ENCODE data around the gene ZBED4. TPM values are rescaled to one million over a fixed set of nuclear protein-coding genes. Genes with fewer than 3 reads are reported as not detected.
"Not testable (repeated sequence)": the region's sequence is repeated elsewhere in the genome, so short reads cannot be mapped to it uniquely, and the experiment has no call there.

Gene ZBED4
- total RNA-seq, 2 experiments from 2014 or later: 13.0 to 13.1 TPM

DNA sequence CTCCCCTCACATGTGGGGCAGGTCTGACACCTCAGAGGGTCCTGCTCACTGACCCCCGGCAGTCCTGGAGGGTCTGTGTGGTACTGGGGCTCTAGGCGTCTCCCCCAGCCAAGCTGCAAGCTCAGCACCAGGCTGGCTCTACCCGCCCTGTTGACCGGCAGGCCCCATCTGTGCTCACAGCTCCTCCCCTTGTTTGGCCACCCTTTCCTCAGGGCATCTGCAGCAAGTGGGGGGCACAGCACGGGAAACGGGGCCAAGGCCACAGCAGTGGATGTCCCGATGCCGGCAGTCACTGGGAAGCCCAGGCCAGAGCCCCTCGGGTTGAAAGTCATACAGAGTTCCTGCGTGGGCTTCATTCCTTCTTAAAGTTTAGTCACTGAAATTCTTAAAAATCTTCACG is 31.9 kb upstream of the ZBED4 start:
- DNase-seq; H3K27me3 Mint-ChIP-seq (ENCODE audit: low read depth); H3K27ac Mint-ChIP-seq; intact Hi-C loops (cut with micrococcal nuclease); H3K9me3 Mint-ChIP-seq; H3K4me3 Mint-ChIP-seq: not testable (repeated sequence)
- Mint-ChIP-seq H3K36me3 (ENCODE audit: low read depth) (peaks cover 30% of the 10 kb centered on the region), H3K4me1 (ENCODE audit: low read depth) (peaks cover 73% of the 10 kb centered on the region)
- CTCF ChIA-PET: interaction anchor here (0.6 to 1.1 kb wide), 3 partner anchors 10 to 60 kb away, joined by 3 to 4 read pairs (median 3); no protein-coding TSS in a partner anchor

DNA sequence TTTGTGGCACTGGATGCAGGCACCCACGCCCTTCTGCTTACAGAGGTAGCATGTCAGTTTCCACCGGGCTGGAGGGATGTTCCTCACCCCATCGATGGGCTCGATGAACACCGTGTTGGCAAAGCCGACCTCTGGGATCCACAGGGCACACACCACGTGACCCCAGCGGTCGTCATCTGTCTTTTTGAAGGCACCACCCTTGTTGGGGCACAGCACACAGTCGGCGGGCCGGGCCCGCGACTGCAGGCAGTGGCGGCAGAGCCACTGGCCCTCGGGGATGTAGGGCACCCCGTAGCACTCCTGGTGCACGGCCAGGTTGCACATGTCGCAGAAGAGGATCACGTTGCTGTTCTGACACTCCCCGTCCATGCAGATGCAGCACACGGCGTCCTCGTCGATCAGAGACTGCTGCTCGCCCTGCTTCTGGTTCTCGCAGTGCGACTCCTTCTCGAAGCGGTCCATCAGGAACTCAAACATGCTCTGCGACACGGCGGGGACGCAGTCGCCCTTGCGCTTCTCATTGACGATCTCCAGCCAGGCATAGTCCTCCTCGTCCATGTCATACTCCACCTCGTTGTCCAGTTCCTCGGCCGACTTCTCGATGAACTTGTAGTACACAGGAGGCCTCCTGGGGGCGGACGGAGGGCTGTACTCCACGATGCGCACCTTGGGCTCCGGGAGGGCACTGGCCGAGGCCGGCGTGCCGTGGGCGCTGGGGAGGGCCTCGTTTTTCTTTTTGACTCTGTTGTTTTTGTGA is 30.2 kb upstream of the ZBED4 start:
- Mint-ChIP-seq H3K36me3 (ENCODE audit: low read depth) (peaks cover 25% of the 10 kb centered on the region), H3K4me3 (no peak overlapping the region)

GRCh38 chr22:49824185-49824925 is 29.3 kb upstream of the ZBED4 start:
- CTCF ChIA-PET: no interaction called here
- H3K4me1 Mint-ChIP-seq (ENCODE audit: low read depth): peaks cover 59% of the 10 kb centered on the region
- H3K27me3 Mint-ChIP-seq (ENCODE audit: low read depth): no peaks in the 10 kb centered on the region
- peak overlapping the region; percentile 4 for H3K4me3 Mint-ChIP-seq
- H3K9me3 Mint-ChIP-seq: no peaks in the 10 kb centered on the region
- intact Hi-C loops (cut with micrococcal nuclease): no loop called here
- no peak overlapping the region for H3K27ac Mint-ChIP-seq
- DNase-seq: no peak
- H3K36me3 Mint-ChIP-seq (ENCODE audit: low read depth): peaks cover 23% of the 10 kb centered on the region

More for the DNA sequence above, 30.2 kb upstream of the ZBED4 start:
- H3K27me3 Mint-ChIP-seq (ENCODE audit: low read depth): no peaks in the 10 kb centered on the region
- no peak overlapping the region for H3K27ac Mint-ChIP-seq
- CTCF ChIA-PET: no interaction called here
- intact Hi-C loops (cut with micrococcal nuclease): no loop called here
- peaks cover 57% of the 10 kb centered on the region for H3K4me1 Mint-ChIP-seq (ENCODE audit: low read depth)
- no peaks in the 10 kb centered on the region for H3K9me3 Mint-ChIP-seq
- no peak for DNase-seq

DNA sequence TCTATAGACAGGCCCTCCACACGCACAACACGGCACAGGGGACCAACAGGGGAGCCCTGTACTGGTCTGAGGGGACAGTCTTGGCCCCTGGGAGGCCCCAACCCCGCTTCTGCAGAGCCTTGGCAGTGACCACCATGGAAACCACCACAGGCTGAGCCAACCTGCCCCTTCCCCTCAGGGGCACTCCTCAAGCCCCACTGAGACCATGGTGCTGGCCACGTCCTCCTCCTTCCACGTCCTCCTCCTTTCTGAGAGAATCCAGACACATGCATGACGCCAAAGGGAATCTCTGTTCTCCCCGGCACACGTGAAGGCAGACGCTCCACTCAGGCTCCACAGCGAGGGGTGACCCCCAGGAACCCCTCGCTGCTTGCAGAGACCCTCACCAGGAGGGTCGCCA is 28.7 kb upstream of the ZBED4 start:
- CTCF ChIA-PET: no interaction called here
- Mint-ChIP-seq H3K4me3 (peak overlapping the region; percentile 4), H3K36me3 (ENCODE audit: low read depth) (peaks cover 23% of the 10 kb centered on the region), H3K27ac (no peak overlapping the region), H3K4me1 (ENCODE audit: low read depth) (peaks cover 62% of the 10 kb centered on the region), H3K27me3 (ENCODE audit: low read depth) (no peaks in the 10 kb centered on the region), H3K9me3 (no peaks in the 10 kb centered on the region)
- intact Hi-C loops (cut with micrococcal nuclease): loop anchor here (5.0 kb wide), 1 partner anchor 367 kb away; no protein-coding TSS in a partner anchor
- no peak for DNase-seq

- H3K27me3 Mint-ChIP-seq (ENCODE audit: low read depth): no peaks in the 10 kb centered on the region
- H3K36me3 Mint-ChIP-seq (ENCODE audit: low read depth): peaks cover 23% of the 10 kb centered on the region
- H3K4me3 Mint-ChIP-seq: peak overlapping the region; percentile 85
- no peaks in the 10 kb centered on the region for H3K9me3 Mint-ChIP-seq
- DNase-seq: no peak
- H3K4me1 Mint-ChIP-seq (ENCODE audit: low read depth): peaks cover 66% of the 10 kb centered on the region
- CTCF ChIA-PET: no interaction called here
- intact Hi-C loops (cut with micrococcal nuclease): loop anchor here (5.0 kb wide), 1 partner anchor 367 kb away; no protein-coding TSS in a partner anchor
- H3K27ac Mint-ChIP-seq: peak overlapping the region; percentile 91
Observed at GRCh38 chr22:49825436-49825835, 28.2 kb upstream of the ZBED4 start.

- Mint-ChIP-seq H3K4me1 (ENCODE audit: low read depth) (peaks cover 65% of the 10 kb centered on the region), H3K36me3 (ENCODE audit: low read depth) (peaks cover 23% of the 10 kb centered on the region), H3K27me3 (ENCODE audit: low read depth) (no peaks in the 10 kb centered on the region), H3K27ac (peak overlapping the region; percentile 91), H3K4me3 (peak overlapping the region; percentile 85), H3K9me3 (no peaks in the 10 kb centered on the region)
- intact Hi-C loops (cut with micrococcal nuclease): loop anchor here (1.0 to 5.0 kb wide), 3 partner anchors 13 to 366 kb away; partner anchors contain the start of gene ZBED4
- peak; percentile 85 for DNase-seq
- CTCF ChIA-PET: no interaction called here
Observed at GRCh38 chr22:49825944-49826602, 27.6 kb upstream of the ZBED4 start.

- peak overlapping the region; percentile 85 for H3K4me3 Mint-ChIP-seq
- CTCF ChIA-PET: no interaction called here
- peak overlapping the region; percentile 91 for H3K27ac Mint-ChIP-seq
- intact Hi-C loops (cut with micrococcal nuclease): loop anchor here (1.0 to 5.0 kb wide), 3 partner anchors 13 to 366 kb away; partner anchors contain the start of gene ZBED4
- peaks cover 62% of the 10 kb centered on the region for H3K4me1 Mint-ChIP-seq (ENCODE audit: low read depth)
- peaks cover 21% of the 10 kb centered on the region for H3K36me3 Mint-ChIP-seq (ENCODE audit: low read depth)
- no peaks in the 10 kb centered on the region for H3K9me3 Mint-ChIP-seq
- no peaks in the 10 kb centered on the region for H3K27me3 Mint-ChIP-seq (ENCODE audit: low read depth)
- DNase-seq: peak; percentile 44
Observed at GRCh38 chr22:49826603-49827270, 26.9 kb upstream of the ZBED4 start.

- Mint-ChIP-seq H3K36me3 (ENCODE audit: low read depth) (peaks cover 19% of the 10 kb centered on the region), H3K4me1 (ENCODE audit: low read depth) (peaks cover 58% of the 10 kb centered on the region), H3K27ac (no peak overlapping the region), H3K4me3 (peak overlapping the region; percentile 62), H3K9me3 (no peaks in the 10 kb centered on the region), H3K27me3 (ENCODE audit: low read depth) (no peaks in the 10 kb centered on the region)
- intact Hi-C loops (cut with micrococcal nuclease): loop anchor here (5.0 kb wide), 1 partner anchor 365 kb away; no protein-coding TSS in a partner anchor
- CTCF ChIA-PET: no interaction called here
- no peak for DNase-seq
Observed at GRCh38 chr22:49827271-49827852, 26.3 kb upstream of the ZBED4 start.

DNA sequence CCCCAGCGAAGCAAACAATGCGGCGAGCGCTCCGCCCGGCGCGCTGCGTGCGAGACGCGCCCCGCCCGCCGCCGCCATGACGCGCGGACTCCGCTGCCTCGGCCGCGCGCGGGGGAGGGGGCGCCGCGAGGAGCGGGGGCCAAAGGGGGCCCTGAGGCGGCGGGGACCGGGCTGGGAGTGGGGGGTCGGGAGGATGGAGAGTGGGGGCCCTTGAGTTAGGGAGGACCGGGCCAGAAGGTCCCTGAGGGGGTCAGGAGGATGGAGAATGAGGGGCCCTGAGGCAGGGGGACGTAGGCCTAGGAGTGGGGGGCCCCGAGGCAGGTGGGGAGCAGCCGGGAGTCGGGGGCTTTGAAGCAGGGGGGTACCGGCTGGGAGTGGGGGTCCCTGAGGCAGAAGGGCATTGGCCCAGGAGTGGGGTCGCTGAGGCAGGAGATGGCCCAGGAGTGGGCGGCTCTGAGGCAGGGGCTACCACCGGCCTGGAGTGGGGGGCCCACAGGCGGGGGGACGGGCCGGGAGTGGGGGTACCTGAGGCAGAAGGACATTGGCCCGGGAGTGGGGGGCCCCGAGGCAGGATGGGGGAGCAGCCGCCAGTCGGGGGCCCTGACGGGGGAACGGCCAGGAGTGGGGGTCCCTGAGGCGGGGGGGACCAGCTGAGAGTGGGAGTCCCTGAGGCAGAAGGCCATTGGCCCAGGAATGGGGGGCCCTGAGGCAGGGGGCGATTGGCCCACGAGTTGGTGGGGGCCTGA is 25.6 kb upstream of the ZBED4 start, which contains the start of gene BRD1:
TSS of gene BRD1 (minus strand) at position 21 of the 746 bp plus-strand sequence. CDS start 3,556 bp downstream, outside the sequence.
- H3K27me3 Mint-ChIP-seq (ENCODE audit: low read depth): no peaks in the 10 kb centered on the region
- CTCF ChIA-PET: no interaction called here
- intact Hi-C loops (cut with micrococcal nuclease): loop anchor here (5.0 kb wide), 1 partner anchor 364 kb away; no protein-coding TSS in a partner anchor
- DNase-seq: peak; percentile 35
- peak within 1 kb of the TSS; percentile 85 for H3K4me3 Mint-ChIP-seq
- peaks cover 16% of the 10 kb centered on the region for H3K36me3 Mint-ChIP-seq (ENCODE audit: low read depth)
- peak within 1 kb of the TSS; percentile 91 for H3K27ac Mint-ChIP-seq
- H3K4me1 Mint-ChIP-seq (ENCODE audit: low read depth): peaks cover 53% of the 10 kb centered on the region
- H3K9me3 Mint-ChIP-seq: no peaks in the 10 kb centered on the region

- intact Hi-C loops (cut with micrococcal nuclease): loop anchor here (5.0 kb wide), 1 partner anchor 364 kb away; no protein-coding TSS in a partner anchor
Observed at GRCh38 chr22:49828599-49828965, 25.1 kb upstream of the ZBED4 start.

More at GRCh38 chr22:49828599-49828965, 25.1 kb upstream of the ZBED4 start:
- Mint-ChIP-seq H3K27me3 (ENCODE audit: low read depth) (no peaks in the 10 kb centered on the region), H3K4me1 (ENCODE audit: low read depth) (peaks cover 51% of the 10 kb centered on the region), H3K9me3 (no peaks in the 10 kb centered on the region), H3K4me3 (peak overlapping the region; percentile 75), H3K27ac (peak overlapping the region; percentile 75), H3K36me3 (ENCODE audit: low read depth) (peaks cover 13% of the 10 kb centered on the region)
- CTCF ChIA-PET: no interaction called here
- DNase-seq: no peak

All from activated naive CD4-positive, alpha-beta T cell treated with anti-CD3 and anti-CD28 coated beads for 36 hours (primary cell).